ENCODE measurements around the gene CAMTA1. TPM values are rescaled to one million over a fixed set of nuclear protein-coding genes. Genes with fewer than 3 reads are reported as not detected.
A peak's percentile ranks its signal among the peaks of the same experiment; 100 is the strongest.

Gene CAMTA1
- total RNA-seq, 1 donor from 2014 or later = 77.6 TPM

DNA sequence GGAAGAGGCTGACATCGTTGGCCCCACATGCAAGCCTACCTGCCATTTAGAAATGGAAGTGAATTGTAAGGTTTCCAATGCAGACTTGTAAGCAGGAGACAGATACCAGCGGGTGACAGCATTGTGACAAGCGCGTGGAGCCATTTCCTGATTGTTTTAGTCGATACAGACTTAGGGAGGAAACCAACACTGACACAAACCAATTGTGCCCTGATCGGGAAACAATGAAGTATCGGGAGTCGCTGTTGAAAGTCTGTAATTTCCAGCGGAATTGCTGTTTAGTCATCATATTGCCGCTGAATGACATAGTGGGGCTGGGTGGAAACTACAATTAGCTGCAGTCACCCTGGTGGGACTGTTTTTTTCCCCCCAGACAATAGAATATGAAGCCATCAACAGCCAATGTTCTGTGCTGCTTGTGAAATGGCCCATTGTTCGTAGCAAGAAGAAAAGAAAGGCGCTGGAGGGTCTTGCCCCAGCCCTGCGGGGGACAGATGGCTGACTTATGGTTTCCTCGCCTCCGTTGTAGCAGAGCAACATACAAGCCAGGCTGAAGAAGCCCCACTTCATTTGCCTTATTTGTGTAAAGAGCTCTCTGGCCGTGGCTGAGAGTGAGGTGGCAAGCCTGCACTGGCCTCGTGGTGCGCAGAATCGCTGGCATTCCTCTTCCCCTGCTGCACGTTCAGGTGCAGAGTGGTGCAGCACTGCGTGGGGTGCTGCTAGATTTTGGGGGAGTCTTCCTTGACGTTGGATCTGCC lies 462.7 kb downstream of the CAMTA1 start:
- Mint-ChIP-seq H3K27me3 (ENCODE audit: low read depth, unreplicated experiment) (peaks cover 2% of the 10 kb centered on the region), H3K4me3 (ENCODE audit: unreplicated experiment) (no peak overlapping the region), H3K27ac (ENCODE audit: unreplicated experiment) (no peak overlapping the region), H3K4me1 (ENCODE audit: low read depth, unreplicated experiment) (peaks cover 3% of the 10 kb centered on the region), H3K9me3 (ENCODE audit: unreplicated experiment) (no peaks in the 10 kb centered on the region), H3K36me3 (ENCODE audit: low read depth, unreplicated experiment) (no peaks in the 10 kb centered on the region)
- Histone ChIP-seq H3K27me3 (ENCODE audit: insufficient read depth, low read length) (no peaks in the 10 kb centered on the region), H3K4me1 (ENCODE audit: insufficient read depth, low read length) (peaks cover 19% of the 10 kb centered on the region), H3K79me2 (ENCODE audit: insufficient read depth, low read length) (no peaks in the 10 kb centered on the region), H4K20me1 (ENCODE audit: insufficient read depth, low read length) (no peaks in the 10 kb centered on the region), H3K36me3 (ENCODE audit: insufficient read depth, low read length) (no peaks in the 10 kb centered on the region), H2AFZ (ENCODE audit: low read depth, low read length) (peak overlapping the region; percentile 62), H3K27ac (ENCODE audit: low read depth, low read length) (no peak overlapping the region), H3K9me3 (ENCODE audit: insufficient read depth, low read depth, low read length) (no peaks in the 10 kb centered on the region), H3K4me2 (ENCODE audit: low read length) (peak overlapping the region; percentile 36), H3K9ac (ENCODE audit: low read length) (no peak overlapping the region), H3K4me3 (ENCODE audit: insufficient read depth, low read depth, low read length) (no peak overlapping the region)
- no peak for DNase-seq (ENCODE audit: low read depth)
- no peak for FAIRE-seq
- TF ChIP-seq, protein P1, sequence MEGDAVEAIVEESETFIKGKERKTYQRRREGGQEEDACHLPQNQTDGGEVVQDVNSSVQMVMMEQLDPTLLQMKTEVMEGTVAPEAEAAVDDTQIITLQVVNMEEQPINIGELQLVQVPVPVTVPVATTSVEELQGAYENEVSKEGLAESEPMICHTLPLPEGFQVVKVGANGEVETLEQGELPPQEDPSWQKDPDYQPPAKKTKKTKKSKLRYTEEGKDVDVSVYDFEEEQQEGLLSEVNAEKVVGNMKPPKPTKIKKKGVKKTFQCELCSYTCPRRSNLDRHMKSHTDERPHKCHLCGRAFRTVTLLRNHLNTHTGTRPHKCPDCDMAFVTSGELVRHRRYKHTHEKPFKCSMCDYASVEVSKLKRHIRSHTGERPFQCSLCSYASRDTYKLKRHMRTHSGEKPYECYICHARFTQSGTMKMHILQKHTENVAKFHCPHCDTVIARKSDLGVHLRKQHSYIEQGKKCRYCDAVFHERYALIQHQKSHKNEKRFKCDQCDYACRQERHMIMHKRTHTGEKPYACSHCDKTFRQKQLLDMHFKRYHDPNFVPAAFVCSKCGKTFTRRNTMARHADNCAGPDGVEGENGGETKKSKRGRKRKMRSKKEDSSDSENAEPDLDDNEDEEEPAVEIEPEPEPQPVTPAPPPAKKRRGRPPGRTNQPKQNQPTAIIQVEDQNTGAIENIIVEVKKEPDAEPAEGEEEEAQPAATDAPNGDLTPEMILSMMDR (IDR thresholded peaks at IDR 0.05; ENCODE audit: insufficient read depth, low read depth, low read length) = no peak
- TF ChIP-seq EZH2 (IDR thresholded peaks at IDR 0.05; ENCODE audit: insufficient read depth, low read length) = no peak

DNA sequence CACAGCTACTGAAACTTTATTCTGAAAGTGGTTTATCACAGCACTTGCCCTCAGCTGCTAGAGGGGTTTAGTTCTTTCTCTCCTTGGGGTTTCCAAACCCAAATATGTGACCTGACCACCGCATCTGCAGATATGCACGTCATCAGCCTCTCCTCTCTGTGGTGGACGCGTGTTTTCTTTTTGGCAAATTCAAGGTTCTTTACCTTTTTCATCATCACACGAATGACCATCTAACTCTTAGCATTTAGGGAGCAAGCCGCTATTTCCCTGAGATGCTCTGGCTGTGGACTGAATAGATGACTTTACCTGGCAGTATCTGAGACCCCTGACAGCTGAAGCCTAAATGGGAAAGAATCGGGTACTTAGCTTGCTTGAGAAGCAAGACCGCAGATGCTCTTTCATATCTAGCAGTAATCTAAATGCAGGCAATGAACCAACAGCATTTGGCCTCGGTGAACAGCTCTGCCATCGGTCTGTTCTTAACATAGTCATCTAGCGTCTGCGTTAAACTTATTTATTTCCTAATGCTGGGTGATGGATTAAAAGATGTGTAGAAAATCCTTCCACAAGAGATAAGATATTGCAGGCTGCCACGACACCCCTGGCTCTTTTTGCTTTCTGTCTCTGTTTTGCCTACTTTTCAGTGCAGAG lies 463.4 kb downstream of the CAMTA1 start:
- H3K9ac ChIP-seq (ENCODE audit: low read length) = no peak overlapping the region
- H4K20me1 ChIP-seq (ENCODE audit: insufficient read depth, low read length) = no peaks in the 10 kb centered on the region
- no peak for DNase-seq (ENCODE audit: low read depth)
- H3K27me3 ChIP-seq (ENCODE audit: insufficient read depth, low read length) = no peaks in the 10 kb centered on the region
- no peaks in the 10 kb centered on the region for H3K79me2 ChIP-seq (ENCODE audit: insufficient read depth, low read length)
- no peak overlapping the region for H3K4me3 Mint-ChIP-seq (ENCODE audit: unreplicated experiment)
- peaks cover 26% of the 10 kb centered on the region for H3K4me1 ChIP-seq (ENCODE audit: insufficient read depth, low read length)
- no peaks in the 10 kb centered on the region for H3K36me3 Mint-ChIP-seq (ENCODE audit: low read depth, unreplicated experiment)
- H2AFZ ChIP-seq (ENCODE audit: low read depth, low read length) = no peak overlapping the region
- no peak for FAIRE-seq
- H3K27ac ChIP-seq (ENCODE audit: low read depth, low read length) = no peak overlapping the region
- H3K4me2 ChIP-seq (ENCODE audit: low read length) = peak overlapping the region; percentile 36
- H3K27me3 Mint-ChIP-seq (ENCODE audit: low read depth, unreplicated experiment) = peaks cover 2% of the 10 kb centered on the region
- TF ChIP-seq EZH2 (IDR thresholded peaks at IDR 0.05; ENCODE audit: insufficient read depth, low read length) = no peak
- TF ChIP-seq, protein P1 (IDR thresholded peaks at IDR 0.05; ENCODE audit: insufficient read depth, low read depth, low read length) = no peak
- H3K9me3 Mint-ChIP-seq (ENCODE audit: unreplicated experiment) = peaks cover 2% of the 10 kb centered on the region
- H3K4me1 Mint-ChIP-seq (ENCODE audit: low read depth, unreplicated experiment) = peaks cover 5% of the 10 kb centered on the region
- H3K27ac Mint-ChIP-seq (ENCODE audit: unreplicated experiment) = no peak overlapping the region
- no peaks in the 10 kb centered on the region for H3K36me3 ChIP-seq (ENCODE audit: insufficient read depth, low read length)
- no peaks in the 10 kb centered on the region for H3K9me3 ChIP-seq (ENCODE audit: insufficient read depth, low read depth, low read length)
- no peak overlapping the region for H3K4me3 ChIP-seq (ENCODE audit: insufficient read depth, low read depth, low read length)

DNA sequence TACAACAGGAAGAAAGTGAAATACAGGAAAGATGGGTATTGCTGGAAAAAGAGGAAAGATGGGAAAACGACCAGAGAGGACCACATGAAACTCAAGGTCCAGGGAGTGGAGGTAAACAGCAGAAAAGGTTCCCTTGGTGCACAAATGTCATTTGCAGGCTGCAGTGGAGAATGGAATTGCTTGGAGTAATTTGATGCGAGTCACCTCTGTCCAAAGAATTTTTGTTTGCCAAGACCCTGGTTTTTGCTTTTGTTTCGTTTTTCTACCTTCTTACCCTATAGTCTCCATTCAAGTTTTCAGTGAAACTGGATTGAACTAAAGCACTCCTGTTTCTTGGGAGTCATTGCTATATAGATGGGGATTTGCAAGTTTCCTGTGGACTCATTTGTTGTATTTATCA lies 464.3 kb downstream of the CAMTA1 start:
- H3K4me3 ChIP-seq (ENCODE audit: insufficient read depth, low read depth, low read length) = no peak overlapping the region
- no peaks in the 10 kb centered on the region for H3K36me3 Mint-ChIP-seq (ENCODE audit: low read depth, unreplicated experiment)
- peak overlapping the region; percentile 21 for H3K4me2 ChIP-seq (ENCODE audit: low read length)
- no peak overlapping the region for H2AFZ ChIP-seq (ENCODE audit: low read depth, low read length)
- no peak for FAIRE-seq
- peaks cover 2% of the 10 kb centered on the region for H3K9me3 Mint-ChIP-seq (ENCODE audit: unreplicated experiment)
- H3K4me1 ChIP-seq (ENCODE audit: insufficient read depth, low read length) = peaks cover 27% of the 10 kb centered on the region
- TF ChIP-seq EZH2 (IDR thresholded peaks at IDR 0.05; ENCODE audit: insufficient read depth, low read length) = no peak
- TF ChIP-seq, protein P1 (IDR thresholded peaks at IDR 0.05; ENCODE audit: insufficient read depth, low read depth, low read length) = no peak
- H3K36me3 ChIP-seq (ENCODE audit: insufficient read depth, low read length) = no peaks in the 10 kb centered on the region
- H3K27ac Mint-ChIP-seq (ENCODE audit: unreplicated experiment) = no peak overlapping the region
- peaks cover 2% of the 10 kb centered on the region for H3K27me3 Mint-ChIP-seq (ENCODE audit: low read depth, unreplicated experiment)
- no peak overlapping the region for H3K4me3 Mint-ChIP-seq (ENCODE audit: unreplicated experiment)
- H3K27ac ChIP-seq (ENCODE audit: low read depth, low read length) = no peak overlapping the region
- peaks cover 5% of the 10 kb centered on the region for H3K4me1 Mint-ChIP-seq (ENCODE audit: low read depth, unreplicated experiment)
- no peaks in the 10 kb centered on the region for H3K27me3 ChIP-seq (ENCODE audit: insufficient read depth, low read length)
- no peaks in the 10 kb centered on the region for H4K20me1 ChIP-seq (ENCODE audit: insufficient read depth, low read length)
- H3K9me3 ChIP-seq (ENCODE audit: insufficient read depth, low read depth, low read length) = no peaks in the 10 kb centered on the region
- H3K9ac ChIP-seq (ENCODE audit: low read length) = no peak overlapping the region
- DNase-seq (ENCODE audit: low read depth) = no peak
- no peaks in the 10 kb centered on the region for H3K79me2 ChIP-seq (ENCODE audit: insufficient read depth, low read length)

Data from astrocyte (in vitro differentiated cells and primary cell).